HCT116 (cell line): ENCODE measurements around the gene SEC16A. TPM values are rescaled to one million over a fixed set of nuclear protein-coding genes. Genes with fewer than 3 reads are reported as not detected.

ENCODE experiments used
- ATAC-seq: fragments of 200-7000 bp; cut with Tn5 transposase; 2 replicates; pipeline ENCODE4 v1.9.1; 2020; ENCODE audit warnings: mild to moderate bottlenecking, moderate library complexity
- BruUV-seq: library from RNA; stranded (reverse); fragments of 400-500 nt; replicated peaks from 2 replicates; lab custom pipeline; 2021; lab: Mats Ljungman, UMichigan
- CTCF ChIA-PET: fragments of 300-600 bp; sonication (Branson Sonifier 250); formaldehyde crosslinking; loops from one replicate; lab custom pipeline; 2021; ENCODE audit warnings: antibody characterized with exemption; lab: Charles Lee
- POLR2A ChIA-PET: fragments of 300-600, 350-600 bp; sonication (Branson Sonifier 250); formaldehyde crosslinking; loops from one replicate; lab custom pipeline; 2021; ENCODE audit warnings: antibody characterized with exemption; lab: Charles Lee
- RAD21 ChIA-PET, 2 experiments: fragments of 300-600 bp; sonication (Branson Sonifier 250); formaldehyde crosslinking; loops; one replicate each; lab custom pipeline; 2023; ENCODE audit warnings: low total read pairs in 2 of 2; ENCODE audit not compliant: uncharacterized antibody in 2 of 2, unreplicated experiment in 2 of 2, low non-redundant PET in 1 of 2; lab: Charles Lee
- DNase-seq: peaks from one replicate; pipeline ENCODE4 v3.0.0-alpha.2; 2010; ENCODE audit warnings: low read depth, low spot score
- H2AFZ ChIP-seq: fragments of 200-600 bp; shearing (Covaris generic), sonication (generic); 2 replicates; pipeline ENCODE4 v1.6.1; 2017; ENCODE audit warnings: low read depth, mixed run types, mixed read lengths, antibody characterized with exemption, low read length; ENCODE audit not compliant: poor library complexity, severe bottlenecking
- H3K27ac ChIP-seq: 2 replicates; pipeline ENCODE4 v1.5.1; 2012; ENCODE audit warnings: low read depth, low read length
- H3K27me3 ChIP-seq: fragments of 200-600 bp; sonication (generic); 2 replicates; pipeline ENCODE4 v1.6.1; 2016; ENCODE audit warnings: mixed run types, low read length, mixed read lengths; ENCODE audit not compliant: insufficient read depth
- H3K36me3 ChIP-seq, 2 experiments: fragments of 200-500 bp in 1 of 2; fragments of 200-600 bp in 1 of 2; sonication (Bioruptor generic) in 1 of 2; sonication (generic) in 1 of 2; 2 replicates each; pipeline versions ENCODE4 v1.5.1 to v1.6.1; 2014 to 2016; ENCODE audit warnings: low read length in 2 of 2, inconsistent platforms in 1 of 2, mixed read lengths in 1 of 2, mixed run types in 1 of 2; ENCODE audit not compliant: insufficient read depth in 2 of 2, control insufficient read depth in 1 of 2
- H3K4me1 ChIP-seq, 2 experiments: fragments of 200-600 bp in 1 of 2; sonication (generic) in 1 of 2; 2 replicates each; pipeline versions ENCODE4 v1.5.1 to v1.6.1; 2012 to 2017; ENCODE audit warnings: low read length in 2 of 2, inconsistent platforms in 1 of 2, mild to moderate bottlenecking in 1 of 2, mixed read lengths in 1 of 2, mixed run types in 1 of 2, moderate library complexity in 1 of 2; ENCODE audit not compliant: insufficient read depth in 2 of 2, control insufficient read depth in 1 of 2
- H3K4me2 ChIP-seq: fragments of 200-600 bp; sonication (generic); 2 replicates; pipeline ENCODE4 v1.6.1; 2017; ENCODE audit warnings: mixed run types, low read length, mixed read lengths
- H3K4me3 ChIP-seq, 2 experiments: fragments of 200-600 bp in 1 of 2; sonication (generic) in 1 of 2; replicated peaks in 1 of 2; 2 replicates each; pipeline ENCODE4 v1.5.1; 2011 to 2016; ENCODE audit warnings: low read length in 2 of 2, control low read depth in 1 of 2, low read depth in 1 of 2, mild to moderate bottlenecking in 1 of 2, mixed read lengths in 1 of 2, mixed run types in 1 of 2
- H3K79me2 ChIP-seq: fragments of 200-600 bp; sonication (generic); 2 replicates; pipeline ENCODE4 v1.6.1; 2017; ENCODE audit warnings: mild to moderate bottlenecking, mixed run types, low read length, moderate library complexity, mixed read lengths; ENCODE audit not compliant: insufficient read depth
- H3K9ac ChIP-seq: fragments of 200-600 bp; sonication (generic); 2 replicates; pipeline ENCODE4 v1.6.1; 2016; ENCODE audit warnings: low read length, mixed read lengths
- H3K9me2 ChIP-seq: fragments of 200-600 bp; sonication (generic), shearing (Covaris generic); 2 replicates; pipeline ENCODE4 v1.6.1; 2017; ENCODE audit warnings: mixed run types, mild to moderate bottlenecking, moderate library complexity; ENCODE audit not compliant: insufficient read depth
- H3K9me3 ChIP-seq, 2 experiments: fragments of 200-500 bp in 1 of 2; fragments of 200-600 bp in 1 of 2; sonication (Bioruptor generic) in 1 of 2; sonication (generic) in 1 of 2; 2 replicates each; pipeline ENCODE4 v1.6.1; 2014 to 2017; ENCODE audit warnings: low read length in 2 of 2, mixed read lengths in 2 of 2, inconsistent platforms in 1 of 2, low read depth in 1 of 2, mild to moderate bottlenecking in 1 of 2, mixed run types in 1 of 2, moderate library complexity in 1 of 2; ENCODE audit not compliant: control insufficient read depth in 1 of 2, insufficient read depth in 1 of 2
- H4K20me1 ChIP-seq: fragments of 200-600 bp; sonication (generic), shearing (Covaris generic); 2 replicates; pipeline ENCODE4 v1.6.1; 2017; ENCODE audit warnings: mixed run types, mild to moderate bottlenecking, moderate library complexity; ENCODE audit not compliant: insufficient read depth
- CEBPB ChIP-seq: IDR thresholded peaks from 2 replicates; pipeline ENCODE4 v1.6.1; 2012; ENCODE audit warnings: low read depth
- CTCF ChIP-seq, 3 experiments: fragments of 200-600 bp in 1 of 3; sonication (generic) in 1 of 3; IDR thresholded peaks in 2 of 3; conservative IDR thresholded peaks in 1 of 3; 2 replicates each; pipeline ENCODE4 v1.5.1; 2012 to 2017; ENCODE audit warnings: low read depth in 2 of 3, low read length in 2 of 3, antibody characterized with exemption in 1 of 3, borderline replicate concordance in 1 of 3, control low read depth in 1 of 3, mild to moderate bottlenecking in 1 of 3, mixed read lengths in 1 of 3, mixed run types in 1 of 3, moderate library complexity in 1 of 3; ENCODE audit not compliant: insufficient read depth in 1 of 3
- EZH2 ChIP-seq: fragments of 200-600 bp; sonication (generic); IDR thresholded peaks from 2 replicates; pipeline ENCODE4 v1.6.1; 2017; ENCODE audit warnings: antibody characterized with exemption, mixed run types
- EZH2phosphoT487 ChIP-seq: fragments of 200-600 bp; IDR thresholded peaks from 2 replicates; pipeline ENCODE4 v1.6.1; 2018; ENCODE audit warnings: antibody characterized with exemption, borderline replicate concordance
- FOSL1 ChIP-seq: IDR thresholded peaks from 2 replicates; pipeline ENCODE4 v1.6.1; 2012; ENCODE audit warnings: low read depth
- JUND ChIP-seq: IDR thresholded peaks from 2 replicates; pipeline ENCODE4 v1.6.1; 2012
- POLR2AphosphoS5 ChIP-seq: IDR thresholded peaks from 2 replicates; pipeline ENCODE4 v1.6.1; 2011; ENCODE audit warnings: mild to moderate bottlenecking, low read depth, low read length, moderate library complexity
- RAD21 ChIP-seq: IDR thresholded peaks from 2 replicates; pipeline ENCODE4 v1.6.1; 2012; ENCODE audit warnings: low read depth, mild to moderate bottlenecking
- TCF7L2 ChIP-seq: IDR thresholded peaks from 2 replicates; pipeline ENCODE4 v1.7.0; 2011; ENCODE audit warnings: borderline replicate concordance, inconsistent platforms; ENCODE audit not compliant: insufficient read depth, insufficient read length; ENCODE audit errors: extremely low read depth
- ZBTB33 ChIP-seq: IDR thresholded peaks from 2 replicates; pipeline ENCODE4 v1.6.1; 2011; ENCODE audit warnings: mild to moderate bottlenecking, low read length, moderate library complexity; ENCODE audit not compliant: insufficient replicate concordance; ENCODE audit errors: extremely low read depth
- ZNF274 ChIP-seq: fragments of 200-500 bp; sonication (Bioruptor generic); IDR thresholded peaks from 2 replicates; pipeline ENCODE4 v1.6.1; 2014; ENCODE audit warnings: mild to moderate bottlenecking, low read depth, low read length, inconsistent platforms
- intact Hi-C: fragments of 100-400 bp; cut with micrococcal nuclease; formaldehyde crosslinking; loops from 2 replicates; pipeline ENCODE4 v1.10.0; 2022
- total RNA-seq: library from RNA; stranded (reverse); gene quantifications from one replicate; pipeline ENCODE4 v1.2.1, GENCODE V29; 2021; ENCODE audit not compliant: unreplicated experiment
- TF ChIP-seq, protein P1 (sequence below): IDR thresholded peaks from 2 replicates; pipeline ENCODE4 v1.6.1; 2012; ENCODE audit warnings: low read depth

The SEC16A gene
- total RNA-seq, 1 experiment from 2014 or later: 49.8 TPM

GRCh38 chr9:136464241-136464640 lies 18.6 kb downstream of the SEC16A start:
- CTCF ChIA-PET: no interaction called here
- no TSS peak for BruUV-seq
- Histone ChIP-seq H3K79me2 (peaks cover 21% of the 10 kb centered on the region), H3K27ac (no peak overlapping the region), H4K20me1 (no peaks in the 10 kb centered on the region; the same call in 1 of the 2 replicates), H3K9me2 (no peaks in the 10 kb centered on the region), H3K4me3 (no peak overlapping the region), H3K4me2 (no peak overlapping the region), H3K9ac (no peak overlapping the region), H3K36me3 (peaks cover 60 to 74% of the 10 kb centered on the region in 2 experiments), H3K9me3 (no peaks in the 10 kb centered on the region), H3K27me3 (no peaks in the 10 kb centered on the region), H3K4me1 (no peaks in the 10 kb centered on the region)
- intact Hi-C loops: no loop called here
- RAD21 ChIA-PET: no interaction called here
- POLR2A ChIA-PET: no interaction called here
- DNase-seq (no peak), ATAC-seq (no peak)
- TF ChIP-seq, protein P1, sequence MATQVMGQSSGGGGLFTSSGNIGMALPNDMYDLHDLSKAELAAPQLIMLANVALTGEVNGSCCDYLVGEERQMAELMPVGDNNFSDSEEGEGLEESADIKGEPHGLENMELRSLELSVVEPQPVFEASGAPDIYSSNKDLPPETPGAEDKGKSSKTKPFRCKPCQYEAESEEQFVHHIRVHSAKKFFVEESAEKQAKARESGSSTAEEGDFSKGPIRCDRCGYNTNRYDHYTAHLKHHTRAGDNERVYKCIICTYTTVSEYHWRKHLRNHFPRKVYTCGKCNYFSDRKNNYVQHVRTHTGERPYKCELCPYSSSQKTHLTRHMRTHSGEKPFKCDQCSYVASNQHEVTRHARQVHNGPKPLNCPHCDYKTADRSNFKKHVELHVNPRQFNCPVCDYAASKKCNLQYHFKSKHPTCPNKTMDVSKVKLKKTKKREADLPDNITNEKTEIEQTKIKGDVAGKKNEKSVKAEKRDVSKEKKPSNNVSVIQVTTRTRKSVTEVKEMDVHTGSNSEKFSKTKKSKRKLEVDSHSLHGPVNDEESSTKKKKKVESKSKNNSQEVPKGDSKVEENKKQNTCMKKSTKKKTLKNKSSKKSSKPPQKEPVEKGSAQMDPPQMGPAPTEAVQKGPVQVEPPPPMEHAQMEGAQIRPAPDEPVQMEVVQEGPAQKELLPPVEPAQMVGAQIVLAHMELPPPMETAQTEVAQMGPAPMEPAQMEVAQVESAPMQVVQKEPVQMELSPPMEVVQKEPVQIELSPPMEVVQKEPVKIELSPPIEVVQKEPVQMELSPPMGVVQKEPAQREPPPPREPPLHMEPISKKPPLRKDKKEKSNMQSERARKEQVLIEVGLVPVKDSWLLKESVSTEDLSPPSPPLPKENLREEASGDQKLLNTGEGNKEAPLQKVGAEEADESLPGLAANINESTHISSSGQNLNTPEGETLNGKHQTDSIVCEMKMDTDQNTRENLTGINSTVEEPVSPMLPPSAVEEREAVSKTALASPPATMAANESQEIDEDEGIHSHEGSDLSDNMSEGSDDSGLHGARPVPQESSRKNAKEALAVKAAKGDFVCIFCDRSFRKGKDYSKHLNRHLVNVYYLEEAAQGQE: no peak
- TF ChIP-seq FOSL1: no peak
- TF ChIP-seq, all 23 proteins: peak for 0
- H2AFZ ChIP-seq: no peak overlapping the region

- ATAC-seq: no peak
- Histone ChIP-seq H3K4me2 (no peak overlapping the region), H3K79me2 (peaks cover 16% of the 10 kb centered on the region; the same call in 1 of the 2 replicates), H3K4me1 (no peaks in the 10 kb centered on the region), H3K9me3 (no peaks in the 10 kb centered on the region), H3K4me3 (no peak overlapping the region), H2AFZ (no peak overlapping the region), H3K9me2 (no peaks in the 10 kb centered on the region), H3K27me3 (no peaks in the 10 kb centered on the region), H4K20me1 (no peaks in the 10 kb centered on the region; the same call in 1 of the 2 replicates), H3K9ac (no peak overlapping the region), H3K36me3 (peaks cover 62 to 79% of the 10 kb centered on the region in 2 experiments), H3K27ac (no peak overlapping the region)
- CTCF ChIA-PET: no interaction called here
- DNase-seq: no peak
- POLR2A ChIA-PET: no interaction called here
- intact Hi-C loops: no loop called here
- RAD21 ChIA-PET: no interaction called here
- BruUV-seq: no TSS peak
- TF ChIP-seq ZBTB33 (no peak), CTCF (IDR thresholded peaks at IDR 0.05 in 2 of 3, conservative IDR thresholded peaks at IDR 0.05 in 1 of 3; ENCODE audit: borderline replicate concordance in 1 of 3, insufficient read depth in 1 of 3, low read depth in 2 of 3, low read length in 2 of 3) (no peak), CEBPB (no peak), POLR2AphosphoS5 (no peak), ZNF274 (no peak), JUND (no peak), RAD21 (no peak), EZH2phosphoT487 (no peak), EZH2 (no peak), TCF7L2 (no peak), FOSL1 (no peak)
Observed at GRCh38 chr9:136463578-136463977, 19.3 kb downstream of the SEC16A start.
